SKM-1 (cell line): ENCODE results near the gene SLC6A13.
"Not testable (repeated sequence)": the region's sequence is repeated elsewhere in the genome, so short reads cannot be mapped to it uniquely, and the experiment has no call there.

Experiments used
- DNase-seq: peaks from one replicate; lab custom pipeline; 2025; ENCODE audit not compliant: unreplicated experiment; lab: John Stamatoyannopoulos, UW

SLC6A13 gene

GRCh38 chr12:265096-265495, 2.5 kb upstream of the SLC6A13 start:
- no peak for DNase-seq

GRCh38 chr12:264269-264668, 1.6 kb upstream of the SLC6A13 start:
- DNase-seq: no peak

GRCh38 chr12:263574-263973, 938 bp upstream of the SLC6A13 start:
- DNase-seq: no peak

- DNase-seq: no peak
These were observed 523 bp downstream of the SLC6A13 start for GRCh38 chr12:262113-262512.

GRCh38 chr12:257521-258321, 4.9 kb downstream of the SLC6A13 start:
- no peak for DNase-seq

- no peak for DNase-seq
These were observed 5.7 kb downstream of the SLC6A13 start for GRCh38 chr12:256958-257357.

GRCh38 chr12:256225-256624, 6.4 kb downstream of the SLC6A13 start:
- no peak for DNase-seq

- no peak for DNase-seq
These were observed 7.7 kb downstream of the SLC6A13 start for GRCh38 chr12:254912-255311.

GRCh38 chr12:254039-254438, 8.6 kb downstream of the SLC6A13 start:
- no peak for DNase-seq

GRCh38 chr12:253116-253831, 9.4 kb downstream of the SLC6A13 start:
- no peak for DNase-seq

GRCh38 chr12:252636-253035, 10.0 kb downstream of the SLC6A13 start:
- DNase-seq: no peak

GRCh38 chr12:247271-247670, 15.4 kb downstream of the SLC6A13 start:
- no peak for DNase-seq

GRCh38 chr12:243381-243780, 19.3 kb downstream of the SLC6A13 start:
- DNase-seq: no peak

- no peak for DNase-seq
These were observed 20.1 kb downstream of the SLC6A13 start for GRCh38 chr12:242496-242895.

- no peak for DNase-seq
These were observed 21.4 kb downstream of the SLC6A13 start for GRCh38 chr12:241266-241665.

- no peak for DNase-seq
These were observed 22.1 kb downstream of the SLC6A13 start for GRCh38 chr12:240566-240965.

- no peak for DNase-seq
These were observed 23.8 kb downstream of the SLC6A13 start for GRCh38 chr12:238736-239398.

- no peak for DNase-seq
These were observed 24.5 kb downstream of the SLC6A13 start for GRCh38 chr12:238116-238515.

- DNase-seq: no peak
These were observed 25.4 kb downstream of the SLC6A13 start for GRCh38 chr12:237026-237815.

GRCh38 chr12:236445-236844, 26.2 kb downstream of the SLC6A13 start:
- no peak for DNase-seq

- DNase-seq: not testable (repeated sequence)
These were observed 26.7 kb downstream of the SLC6A13 start for GRCh38 chr12:235967-236366.
